RKO (cell line): ENCODE measurements around the gene SCAMP3.

Experiments used
- DNase-seq: peaks from one replicate; pipeline ENCODE4 v3.0.0-alpha.2; 2016; ENCODE audit warnings: low spot score

SCAMP3 gene

DNA sequence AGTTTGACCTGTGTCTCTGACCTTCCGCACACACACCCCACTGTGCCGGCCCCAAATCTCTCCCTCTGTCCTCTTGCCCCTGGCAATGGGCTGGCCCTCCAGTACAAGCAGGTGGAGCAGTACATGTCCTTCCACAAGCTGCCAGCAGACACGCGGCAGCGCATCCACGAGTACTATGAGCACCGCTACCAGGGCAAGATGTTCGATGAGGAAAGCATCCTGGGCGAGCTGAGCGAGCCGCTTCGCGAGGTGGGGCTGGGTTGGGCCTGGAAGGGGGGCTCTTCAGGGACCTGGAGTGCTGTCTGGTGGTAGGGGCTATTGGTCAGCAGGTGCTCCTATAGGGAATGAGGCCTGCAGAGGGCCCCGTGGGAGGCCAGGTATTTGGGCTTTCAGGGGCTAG lies 22.9 kb upstream of the SCAMP3 start:
- no peak for DNase-seq

- DNase-seq: no peak
These were observed 22.3 kb upstream of the SCAMP3 start for GRCh38 chr1:155284476-155284875.

DNA sequence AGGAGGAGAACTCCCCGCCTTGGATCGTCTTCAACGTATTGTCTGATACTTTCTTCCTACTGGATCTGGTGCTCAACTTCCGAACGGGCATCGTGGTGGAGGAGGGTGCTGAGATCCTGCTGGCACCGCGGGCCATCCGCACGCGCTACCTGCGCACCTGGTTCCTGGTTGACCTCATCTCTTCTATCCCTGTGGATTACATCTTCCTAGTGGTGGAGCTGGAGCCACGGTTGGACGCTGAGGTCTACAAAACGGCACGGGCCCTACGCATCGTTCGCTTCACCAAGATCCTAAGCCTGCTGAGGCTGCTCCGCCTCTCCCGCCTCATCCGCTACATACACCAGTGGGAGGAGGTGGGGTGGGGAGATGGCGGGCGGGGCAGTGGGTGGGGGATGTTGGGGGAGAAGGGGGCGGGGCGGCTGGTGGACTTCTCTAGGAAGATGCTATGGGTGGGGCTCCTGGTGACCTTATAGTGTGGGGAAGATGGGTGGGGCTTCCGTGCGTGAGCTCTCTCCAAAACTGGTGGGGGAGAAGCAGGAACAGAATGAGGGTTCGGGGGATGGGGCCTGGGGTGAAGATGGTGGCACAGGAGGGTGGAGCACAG lies 20.4 kb upstream of the SCAMP3 start:
- DNase-seq: no peak

- DNase-seq: no peak
These were observed 17.1 kb upstream of the SCAMP3 start for GRCh38 chr1:155279268-155279667.

DNA sequence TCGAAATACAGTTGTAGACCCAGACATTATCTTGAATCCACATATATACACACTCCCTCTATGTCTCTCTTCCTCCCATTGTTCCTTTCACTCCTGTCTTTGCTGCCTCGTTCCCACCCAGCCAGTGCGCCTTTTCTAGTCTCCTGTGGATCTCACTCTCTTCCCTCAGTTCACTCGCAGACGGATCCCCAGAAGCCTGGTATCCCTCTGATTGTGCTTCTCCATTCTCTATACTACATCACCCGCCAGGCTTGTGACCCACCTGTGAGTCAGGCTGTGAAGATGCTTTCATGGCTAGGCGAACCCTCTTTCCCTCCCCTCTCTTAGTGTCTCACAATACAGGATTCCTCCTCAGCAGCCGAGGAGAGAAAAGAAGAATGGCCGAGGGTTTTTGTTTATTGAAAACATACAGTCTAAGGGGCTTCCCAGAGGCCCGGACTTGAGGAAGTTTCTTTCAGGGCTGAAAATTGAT lies 16.6 kb upstream of the SCAMP3 start:
- peak; percentile 56 for DNase-seq

DNA sequence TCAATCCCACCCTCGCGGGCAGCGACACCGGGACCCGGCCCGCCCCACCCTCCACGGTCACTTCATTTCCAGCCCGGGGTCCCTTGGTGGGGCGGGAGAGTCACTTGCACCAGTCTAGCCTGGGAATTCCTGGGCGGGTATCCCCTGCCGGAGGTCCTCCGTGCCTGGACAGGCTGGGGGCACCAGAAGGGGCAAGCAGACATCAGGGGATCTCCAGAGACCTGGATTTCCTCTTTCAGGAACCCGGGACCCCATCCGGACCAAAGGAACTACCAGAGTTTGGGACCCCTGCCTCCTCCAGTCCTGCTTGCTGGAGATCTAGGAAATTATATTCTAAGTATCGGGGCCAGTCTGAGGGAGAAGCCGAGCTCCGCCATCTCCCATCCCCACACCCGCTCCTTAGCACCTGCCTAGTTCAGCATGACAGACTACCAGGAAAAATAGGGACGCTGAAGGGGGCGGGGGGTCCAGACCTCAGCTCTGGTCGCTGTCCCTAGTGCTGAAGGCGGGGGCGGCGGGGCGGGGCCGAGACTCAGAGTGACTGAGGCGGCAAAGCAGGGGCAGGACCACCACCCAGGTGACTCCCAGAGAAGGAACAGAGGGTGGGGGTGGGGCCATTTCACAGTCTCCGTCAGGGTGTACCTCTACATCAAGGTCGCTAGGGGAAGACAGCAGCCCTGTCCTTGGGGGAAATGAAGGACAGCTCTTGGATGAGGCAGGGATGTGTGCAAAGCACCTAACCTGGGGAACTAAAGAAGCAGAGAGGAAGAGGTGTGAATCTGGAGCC lies 15.9 kb upstream of the SCAMP3 start:
- DNase-seq: peak; percentile 71

- DNase-seq: peak; percentile 95
These were observed 15.1 kb upstream of the SCAMP3 start, which contains the start of gene HCN3 for GRCh38 chr1:155277070-155277901. Gene HCN3, plus strand, starts transcription at chr1:155277463. Its CDS starts 128 bp downstream, at chr1:155277591.

DNA sequence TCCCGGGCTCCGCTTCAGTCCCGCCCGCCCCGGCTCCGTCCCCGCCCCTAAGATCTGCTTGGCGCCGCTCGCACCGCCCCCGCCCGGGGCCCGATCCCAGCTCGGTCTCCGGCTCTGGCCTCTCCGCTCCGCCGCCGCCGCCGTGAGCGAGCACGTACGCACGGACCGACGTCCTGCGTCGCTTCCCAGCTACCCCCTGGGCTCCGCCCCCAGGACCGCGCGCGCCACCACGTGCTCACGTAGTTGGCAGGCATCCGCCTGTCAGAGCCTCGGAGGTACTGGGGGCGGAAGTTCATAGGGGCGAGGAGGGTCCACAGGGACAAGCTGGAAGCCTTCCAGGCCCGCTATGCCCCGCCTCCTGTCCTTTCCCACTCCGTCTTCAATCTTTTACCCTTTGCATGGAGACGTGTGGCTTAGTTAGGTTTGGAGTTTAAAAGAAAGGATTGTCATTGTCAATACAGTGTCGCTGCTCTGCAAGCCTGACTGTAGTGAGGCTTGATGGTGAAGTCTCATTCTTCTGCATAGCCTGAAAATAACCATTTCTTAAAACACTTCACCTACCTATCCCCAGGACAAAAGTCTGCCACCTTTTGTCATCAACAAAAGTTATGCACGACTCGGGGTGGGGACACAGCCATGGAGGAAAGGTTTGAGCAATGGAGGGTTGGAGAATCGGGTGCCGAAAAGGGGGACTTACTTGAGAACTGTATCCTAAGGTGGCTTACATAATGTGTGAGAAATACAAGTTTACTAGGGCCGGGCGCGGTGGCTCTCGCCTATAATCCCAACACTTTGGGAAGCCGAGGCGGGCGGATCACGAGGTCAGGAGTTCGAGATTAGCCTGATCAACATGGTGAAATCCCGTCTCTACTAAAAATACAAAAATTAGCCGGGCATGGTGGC lies 11.4 kb upstream of the SCAMP3 start, which contains the start of gene CLK2:
CLK2 (minus strand) TSS at position 162 of the 903 bp plus-strand sequence. CDS start 2,527 bp downstream, outside the sequence.
- peak; percentile 96 for DNase-seq

GRCh38 chr1:155272466-155273342 lies 10.5 kb upstream of the SCAMP3 start:
- DNase-seq: peak; percentile 66

- no peak for DNase-seq
These were observed 7.2 kb upstream of the SCAMP3 start for GRCh38 chr1:155269381-155269780.

GRCh38 chr1:155268630-155269029 lies 6.5 kb upstream of the SCAMP3 start:
- no peak for DNase-seq

GRCh38 chr1:155267373-155267772 lies 5.2 kb upstream of the SCAMP3 start:
- no peak for DNase-seq

DNA sequence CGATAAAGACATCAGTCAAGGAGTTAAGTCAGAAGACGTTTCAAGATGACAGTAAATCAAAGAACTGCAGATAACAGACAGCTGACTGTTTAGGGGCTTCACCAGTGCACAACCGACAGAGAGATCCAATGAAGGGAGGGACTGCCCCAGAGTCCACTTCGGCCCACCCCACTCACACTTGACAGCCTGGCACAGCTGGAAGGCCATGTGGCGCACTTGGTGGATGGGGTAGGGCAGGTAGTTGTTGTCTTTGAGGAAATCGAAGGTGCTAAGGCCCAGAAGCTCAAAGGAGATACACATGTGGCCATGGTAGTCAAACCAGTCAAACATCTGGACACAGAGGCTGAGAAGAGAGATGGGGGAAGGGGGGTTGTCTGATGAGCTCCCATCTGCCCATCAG lies 4.4 kb upstream of the SCAMP3 start:
- no peak for DNase-seq

DNA sequence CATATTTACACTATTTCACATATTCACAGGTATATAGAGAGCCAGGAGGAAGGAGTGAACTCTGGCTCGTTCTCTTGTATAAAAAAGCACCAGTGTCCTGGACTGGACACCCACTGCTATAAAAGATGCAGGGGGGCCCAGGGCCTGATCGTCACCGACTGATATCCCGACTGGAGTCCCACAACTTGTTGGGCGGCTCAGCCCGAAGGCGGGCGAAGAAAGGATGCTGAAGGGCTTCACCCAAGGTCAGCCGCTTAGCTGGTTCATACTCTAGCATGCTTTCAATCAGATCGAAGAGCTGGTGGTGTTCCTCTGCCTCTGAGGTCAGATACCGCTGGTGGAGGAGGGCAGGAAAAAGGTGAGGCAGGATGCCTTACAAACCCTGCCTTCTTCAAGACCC lies 907 bp upstream of the SCAMP3 start:
- DNase-seq: no peak

DNA sequence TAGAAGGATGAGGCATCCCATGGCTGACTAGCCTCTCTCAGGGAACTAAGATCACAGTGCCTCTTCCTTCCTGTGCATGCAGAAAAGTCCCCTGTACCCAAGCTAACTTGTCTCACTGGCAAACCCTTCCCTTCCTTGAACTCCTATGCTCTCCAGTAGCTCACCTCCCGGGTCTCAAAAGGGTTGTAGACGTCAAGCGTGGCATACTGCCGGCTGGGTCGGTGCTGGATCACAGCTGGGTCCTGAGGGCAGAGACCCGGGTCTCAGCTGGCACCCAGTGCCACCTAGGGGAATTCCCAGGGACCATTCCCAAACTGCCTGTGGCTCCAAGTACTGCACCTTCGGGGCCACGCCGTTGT lies 688 bp downstream of the SCAMP3 start:
- peak; percentile 66 for DNase-seq

- DNase-seq: no peak
These were observed 1.9 kb downstream of the SCAMP3 start for GRCh38 chr1:155260276-155260675.

DNA sequence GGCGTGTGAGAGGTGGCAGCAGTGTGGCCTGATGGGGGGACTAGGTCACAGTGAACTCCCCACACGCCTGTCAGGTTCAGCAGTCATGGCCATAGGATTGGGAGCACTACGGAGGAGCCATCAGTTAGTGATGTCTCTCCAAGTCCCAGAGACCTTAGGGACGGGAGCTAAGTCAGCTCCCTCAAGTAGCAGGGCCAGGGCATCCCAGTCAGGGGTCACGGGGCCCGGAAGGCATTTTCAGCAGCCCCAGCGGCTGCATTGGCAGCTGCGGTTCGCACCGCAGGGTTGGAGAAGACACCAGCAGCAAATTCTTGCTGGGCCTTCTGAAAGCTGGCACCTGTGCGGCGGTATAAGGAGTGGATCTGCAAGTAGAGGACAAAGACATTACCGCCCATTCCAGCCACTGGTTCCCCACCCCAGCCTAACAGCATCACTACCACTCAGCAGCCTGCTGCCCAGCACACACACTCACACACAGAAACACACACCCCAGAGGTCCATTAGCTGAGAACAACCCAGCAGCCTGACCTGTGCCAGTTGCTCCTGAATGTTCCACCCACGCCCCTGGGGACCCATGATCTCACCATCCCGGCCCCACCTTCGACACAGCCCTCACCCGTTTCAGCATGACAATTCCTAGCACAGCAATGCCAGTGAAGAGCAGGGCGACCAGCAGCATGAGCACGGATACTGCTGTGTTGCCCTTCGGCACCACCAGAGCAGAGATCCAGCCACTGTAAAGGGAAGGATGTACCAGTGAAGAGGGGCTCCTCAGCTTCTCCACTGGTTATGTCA lies 5.9 kb downstream of the SCAMP3 start:
- no peak for DNase-seq

DNA sequence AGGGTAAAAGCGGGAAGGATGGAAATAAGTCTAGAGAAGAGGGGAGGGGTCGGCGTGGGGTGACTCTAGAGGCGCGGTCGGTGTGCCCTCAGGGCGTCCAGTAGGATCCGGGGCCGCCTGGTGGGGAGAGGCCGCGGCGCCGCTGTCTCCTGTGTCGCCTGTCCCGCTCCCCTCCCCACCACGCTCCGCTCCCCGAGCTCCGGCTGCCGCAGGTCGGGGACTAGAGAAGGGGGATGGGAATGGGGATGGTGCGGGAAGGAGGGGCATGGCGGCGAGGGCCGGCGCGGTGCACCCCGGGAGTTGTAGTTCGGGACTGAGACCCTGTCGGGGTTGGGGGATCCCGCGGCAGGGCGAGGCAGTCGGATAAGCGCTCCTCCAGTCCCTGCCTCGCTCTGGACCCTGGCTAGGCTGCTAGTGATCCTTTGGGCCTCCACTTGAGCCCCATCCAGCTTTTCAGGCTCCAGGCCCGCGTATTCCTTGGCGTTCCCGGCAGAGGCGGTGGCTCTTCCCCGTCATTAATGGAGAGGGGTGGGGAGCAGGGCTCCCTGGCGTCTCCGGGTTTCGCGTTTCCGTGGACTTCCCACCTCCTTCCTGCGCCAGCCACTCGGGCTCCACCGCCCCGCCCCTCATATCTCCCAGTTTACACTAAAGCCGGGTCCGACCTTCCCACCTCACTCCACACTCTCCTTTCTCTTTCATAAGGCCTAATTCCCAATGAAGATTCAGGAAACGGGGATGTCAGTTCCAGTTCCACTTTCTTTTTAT lies 6.7 kb downstream of the SCAMP3 start, which contains the start of gene ENTREP3:
ENTREP3 (minus strand) TSS at position 241 of the 765 bp plus-strand sequence. CDS start 606 bp downstream, outside the sequence.
- DNase-seq: peak; percentile 74
